EL (cell line): ENCODE data around the gene NR3C2.
"Not testable (repeated sequence)": the region's sequence is repeated elsewhere in the genome, so short reads cannot be mapped to it uniquely, and the experiment has no call there.

Source experiments
- DNase-seq: peaks from one replicate; pipeline ENCODE4 v3.0.0-alpha.2; 2016

NR3C2 gene

DNA sequence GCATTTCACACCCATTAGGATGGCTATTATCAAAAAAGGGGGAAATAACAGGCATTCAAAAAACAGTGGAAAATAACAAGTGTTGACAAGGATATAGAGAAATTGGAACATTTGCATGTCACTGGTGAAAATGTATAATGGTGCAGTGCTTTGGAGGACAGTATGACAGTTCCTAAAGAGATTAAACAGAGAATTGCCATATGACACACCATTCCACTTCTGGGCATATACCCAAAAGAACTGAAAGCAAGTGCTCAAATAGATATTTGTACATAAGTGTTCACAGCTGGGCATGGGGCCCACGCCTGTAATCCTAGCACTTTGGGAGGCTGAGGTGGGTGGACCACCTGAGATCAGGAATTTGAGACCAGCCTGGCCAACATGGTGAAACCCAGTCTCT is 348.1 kb downstream of the NR3C2 start:
- no peak for DNase-seq

DNA sequence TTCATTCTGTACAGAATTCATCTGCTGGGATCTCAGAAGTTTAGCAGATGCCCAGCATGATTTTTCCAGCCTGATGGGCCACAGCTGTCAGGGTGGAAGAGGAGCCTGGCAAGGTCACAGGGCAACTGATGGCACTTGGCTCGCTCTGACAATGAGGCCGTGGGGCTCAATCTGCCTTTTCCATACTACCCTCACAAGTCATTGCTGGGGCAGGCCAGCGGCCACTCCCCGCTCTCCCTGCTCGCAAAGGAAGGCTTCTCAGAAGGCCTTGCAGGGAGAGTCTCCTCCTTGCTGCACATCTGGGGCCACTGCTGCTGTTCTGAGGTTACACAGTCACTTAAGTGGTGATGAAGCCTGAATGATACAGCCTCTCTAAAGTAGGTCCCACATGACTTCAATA is 349.1 kb downstream of the NR3C2 start:
- DNase-seq, result no peak

GRCh38 chr4:148092316-148093014 is 349.7 kb downstream of the NR3C2 start:
- DNase-seq, result no peak

GRCh38 chr4:148091896-148092295 is 350.3 kb downstream of the NR3C2 start:
- no peak for DNase-seq

- DNase-seq, result no peak
Measured at GRCh38 chr4:148090503-148091476, 351.4 kb downstream of the NR3C2 start.

- no peak for DNase-seq
Measured at GRCh38 chr4:148090029-148090428, 352.2 kb downstream of the NR3C2 start.

DNA sequence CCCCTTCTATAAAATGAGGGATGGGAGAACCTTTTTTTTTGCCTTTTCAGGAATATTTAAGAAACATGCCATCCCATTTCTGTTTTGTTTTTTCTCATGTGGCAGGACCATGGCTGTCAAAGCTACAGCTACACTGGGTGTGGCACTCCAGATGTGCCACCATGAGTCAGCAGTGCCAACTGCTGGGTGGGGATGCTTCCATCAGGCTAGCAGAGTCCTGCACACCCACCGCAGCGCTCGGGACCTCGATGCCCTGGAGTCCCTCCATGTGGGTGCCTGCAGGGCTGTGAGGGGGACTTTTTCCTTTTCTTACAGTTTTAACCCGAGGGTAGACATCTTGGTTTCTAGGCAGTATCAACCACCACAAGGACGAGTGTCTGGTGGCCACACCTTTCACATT is 352.6 kb downstream of the NR3C2 start:
- no peak for DNase-seq

DNA sequence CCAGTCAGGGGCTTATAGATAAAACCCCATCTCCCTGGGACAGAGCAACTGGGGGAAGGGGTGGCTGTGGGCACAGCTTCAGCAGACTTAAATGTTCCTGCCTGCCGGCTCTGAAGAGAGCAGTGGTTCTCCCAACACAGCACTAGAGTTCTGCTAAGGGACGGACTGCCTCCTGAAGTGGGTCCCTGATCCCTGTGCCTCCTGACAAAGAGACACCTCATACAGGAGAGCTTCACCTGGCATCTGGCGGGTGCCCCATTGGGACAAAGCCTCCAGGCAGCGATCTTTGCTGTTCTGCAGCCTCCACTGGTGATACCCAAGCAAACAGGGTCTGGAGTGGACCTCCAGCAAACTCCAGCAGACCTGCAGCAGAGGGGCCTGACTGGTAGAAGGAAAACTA is 359.1 kb downstream of the NR3C2 start:
- not testable (repeated sequence) for DNase-seq

GRCh38 chr4:148081745-148082144 is 360.5 kb downstream of the NR3C2 start:
- DNase-seq, result no peak

- DNase-seq, result no peak
Measured at GRCh38 chr4:148081267-148081666, 360.9 kb downstream of the NR3C2 start.

- no peak for DNase-seq
Measured at GRCh38 chr4:148079961-148080360, 362.3 kb downstream of the NR3C2 start.

DNA sequence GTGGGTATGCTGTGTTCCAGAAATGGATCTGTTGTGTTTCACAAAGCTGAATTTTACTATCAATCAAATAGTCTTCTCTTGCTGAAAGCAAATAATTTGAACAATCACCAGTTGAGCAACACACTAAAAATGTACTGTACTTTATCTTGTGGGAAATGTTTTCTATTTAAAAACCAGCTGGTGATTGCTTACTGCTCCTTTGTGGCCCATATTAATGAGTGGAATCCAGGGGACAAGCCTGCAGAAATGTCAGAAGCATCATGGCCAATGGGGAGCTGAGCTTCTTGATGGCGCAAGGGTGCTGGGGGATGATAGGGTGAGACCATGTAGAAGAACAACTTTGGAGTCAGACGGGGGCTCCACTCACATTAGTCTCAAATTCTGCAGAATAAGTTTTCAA is 364.2 kb downstream of the NR3C2 start:
- no peak for DNase-seq

GRCh38 chr4:148077581-148077980 is 364.6 kb downstream of the NR3C2 start:
- DNase-seq, result no peak

DNA sequence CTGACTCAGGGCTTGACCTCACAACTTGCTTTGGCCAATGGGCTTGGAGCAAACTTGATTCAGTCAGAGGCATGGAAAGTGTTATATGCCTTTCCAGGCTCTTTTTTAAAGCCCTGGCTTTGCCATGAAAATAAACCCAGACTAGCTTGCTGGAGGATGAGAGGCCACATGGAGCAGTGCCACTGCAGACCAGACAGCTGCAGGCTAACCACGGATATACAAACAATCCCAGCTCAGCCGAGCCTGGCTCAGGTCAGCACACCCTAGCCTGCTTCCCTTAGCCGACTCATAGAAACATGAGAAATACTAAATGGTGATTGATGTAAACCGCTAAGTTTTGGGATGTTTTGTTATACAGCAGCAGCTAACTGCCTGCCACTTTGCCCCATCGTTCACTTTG is 365.2 kb downstream of the NR3C2 start:
- DNase-seq, result peak; percentile 17

- DNase-seq, result no peak
Measured at GRCh38 chr4:148075438-148075837, 366.8 kb downstream of the NR3C2 start.

GRCh38 chr4:148074462-148074861 is 367.8 kb downstream of the NR3C2 start:
- no peak for DNase-seq

- DNase-seq, result no peak
Measured at GRCh38 chr4:148073349-148073748, 368.9 kb downstream of the NR3C2 start.

GRCh38 chr4:148072789-148073188 is 369.4 kb downstream of the NR3C2 start:
- no peak for DNase-seq

- DNase-seq, result no peak
Measured at GRCh38 chr4:148071009-148071408, 371.2 kb downstream of the NR3C2 start.

- DNase-seq, result no peak
Measured at GRCh38 chr4:148069895-148070178, 372.4 kb downstream of the NR3C2 start.

GRCh38 chr4:148069086-148069894 is 372.9 kb downstream of the NR3C2 start:
- DNase-seq, result no peak

GRCh38 chr4:148068065-148068911 is 373.9 kb downstream of the NR3C2 start:
- no peak for DNase-seq
